Fibroblast of lung (primary cell): ENCODE data around the gene IGSF23. TPM values are rescaled to one million over a fixed set of nuclear protein-coding genes. Genes with fewer than 3 reads are reported as not detected.

Source experiments
- DNase-seq, 2 donors: peaks; one replicate each; pipeline versions ENCODE4 v3.0.0 to v3.0.0-alpha.2; 2010; ENCODE audit warnings: low read depth in 2 of 2
- H2AFZ ChIP-seq: 2 replicates; pipeline ENCODE4 v1.5.1; 2012; ENCODE audit warnings: low read length, control low read depth, inconsistent platforms
- H3K27ac ChIP-seq: 2 replicates; pipeline ENCODE4 v1.5.1; 2011; ENCODE audit warnings: low read length, control low read depth; ENCODE audit not compliant: insufficient read depth
- H3K27me3 ChIP-seq: 2 replicates; pipeline ENCODE4 v1.5.1; 2011; ENCODE audit warnings: mild to moderate bottlenecking, low read length; ENCODE audit not compliant: control insufficient read depth, insufficient read depth
- H3K36me3 ChIP-seq: 2 replicates; pipeline ENCODE4 v1.5.1; 2011; ENCODE audit warnings: low read length; ENCODE audit not compliant: control insufficient read depth, insufficient read depth
- H3K4me1 ChIP-seq: 2 replicates; pipeline ENCODE4 v1.5.1; 2011; ENCODE audit warnings: low read length; ENCODE audit not compliant: control insufficient read depth, insufficient read depth; ENCODE audit errors: extremely low read depth
- H3K4me2 ChIP-seq: 2 replicates; pipeline ENCODE4 v1.5.1; 2011; ENCODE audit warnings: low read length, control low read depth; ENCODE audit not compliant: insufficient read depth; ENCODE audit errors: extremely low read depth
- H3K4me3 ChIP-seq, 4 experiments: fragments of 200-600 bp in 1 of 4; sonication (generic) in 1 of 4; replicated peaks in 1 of 4; 2 replicates each; pipeline ENCODE4 v1.5.1; 2011 to 2016; ENCODE audit warnings: low read length in 4 of 4, low read depth in 3 of 4, mild to moderate bottlenecking in 3 of 4, control low read depth in 2 of 4, inconsistent platforms in 1 of 4, mixed read lengths in 1 of 4; ENCODE audit not compliant: insufficient read depth in 1 of 4; ENCODE audit errors: control extremely low read depth in 1 of 4
- H3K79me2 ChIP-seq: 2 replicates; pipeline ENCODE4 v1.5.1; 2012; ENCODE audit warnings: mild to moderate bottlenecking, low read length, inconsistent platforms; ENCODE audit not compliant: control insufficient read depth, insufficient read depth
- H3K9ac ChIP-seq: 2 replicates; pipeline ENCODE4 v1.5.1; 2011; ENCODE audit warnings: mild to moderate bottlenecking, low read length, control low read depth; ENCODE audit not compliant: insufficient read depth
- H3K9me3 ChIP-seq: 2 replicates; pipeline ENCODE4 v1.5.1; 2012; ENCODE audit warnings: low read depth, low read length; ENCODE audit not compliant: control insufficient read depth, insufficient read depth
- H4K20me1 ChIP-seq: 2 replicates; pipeline ENCODE4 v1.5.1; 2011; ENCODE audit warnings: low read length; ENCODE audit not compliant: control insufficient read depth, insufficient read depth; ENCODE audit errors: extremely low read depth
- CTCF ChIP-seq, 2 donors: IDR thresholded peaks in 1 of 2; conservative IDR thresholded peaks in 1 of 2; 1 replicate in 1 of 2; 2 replicates in 1 of 2; pipeline ENCODE4 v1.5.1; 2011 to 2012; ENCODE audit warnings: low read length in 2 of 2, control low read depth in 1 of 2, inconsistent platforms in 1 of 2, low read depth in 1 of 2, mild to moderate bottlenecking in 1 of 2
- EZH2 ChIP-seq: IDR thresholded peaks from 2 replicates; pipeline ENCODE4 v1.5.1; 2012; ENCODE audit warnings: low read length, control low read depth, mild to moderate bottlenecking; ENCODE audit errors: missing control alignments
- polyA plus RNA-seq, 2 donors: library from polyadenylated mRNA; depleted of rRNA in 1 of 2; stranded (reverse) in 1 of 2; unstranded in 1 of 2; fragments of >200 nt; gene quantifications; 2 replicates each; pipeline ENCODE4 v1.2.1, GENCODE V29; 2011 to 2012; ENCODE audit warnings: missing spikeins in 1 of 2
- total RNA-seq: library from RNA; depleted of rRNA; stranded (reverse); fragments of >200 nt; gene quantifications from 2 replicates; pipeline ENCODE4 v1.2.1, GENCODE V29; 2014

IGSF23 gene
- total and polyA plus RNA-seq, 2 donors (not counting 1 experiment from before 2014, with no cell fraction given): 0.33 to 1.3 TPM

- H3K27me3 ChIP-seq: no peaks in the 10 kb centered on the region
- DNase-seq: no peak
- H3K79me2 ChIP-seq: no peaks in the 10 kb centered on the region
- H3K4me3 ChIP-seq: no peak within 1 kb of the TSS
- no peaks in the 10 kb centered on the region for H4K20me1 ChIP-seq
- no peak within 1 kb of the TSS for H3K4me2 ChIP-seq
- H3K9me3 ChIP-seq: no peaks in the 10 kb centered on the region
- TF ChIP-seq CTCF (conservative IDR thresholded peaks at IDR 0.05 in 1 of 2, IDR thresholded peaks at IDR 0.05 in 1 of 2; ENCODE audit: low read depth in 1 of 2, low read length in 2 of 2) (no peak), EZH2 (no peak)
- H3K36me3 ChIP-seq: peaks cover 2% of the 10 kb centered on the region
- no peak within 1 kb of the TSS for H2AFZ ChIP-seq
- H3K4me1 ChIP-seq: no peaks in the 10 kb centered on the region
- H3K27ac ChIP-seq: no peak within 1 kb of the TSS
- no peak within 1 kb of the TSS for H3K9ac ChIP-seq
Measured at GRCh38 chr19:44671400-44671799, 58.0 kb downstream of the IGSF23 start, which contains the start of gene CEACAM19. Gene CEACAM19, plus strand, starts transcription at chr19:44671482. Its CDS starts 450 bp downstream, at chr19:44671932.

GRCh38 chr19:44672226-44672625, 58.9 kb downstream of the IGSF23 start:
- Histone ChIP-seq H4K20me1 (no peaks in the 10 kb centered on the region), H3K9ac (no peak overlapping the region), H3K27ac (no peak overlapping the region), H3K27me3 (no peaks in the 10 kb centered on the region), H3K9me3 (no peaks in the 10 kb centered on the region), H2AFZ (no peak overlapping the region), H3K4me3 (no peak overlapping the region), H3K79me2 (no peaks in the 10 kb centered on the region), H3K4me1 (no peaks in the 10 kb centered on the region), H3K4me2 (no peak overlapping the region), H3K36me3 (peaks cover 2% of the 10 kb centered on the region)
- no peak for DNase-seq
- no peak for TF ChIP-seq EZH2
- TF ChIP-seq CTCF (conservative IDR thresholded peaks at IDR 0.05 in 1 of 2, IDR thresholded peaks at IDR 0.05 in 1 of 2; ENCODE audit: low read depth in 1 of 2, low read length in 2 of 2): no peak

GRCh38 chr19:44673510-44673909, 60.1 kb downstream of the IGSF23 start:
- no peak for TF ChIP-seq EZH2
- TF ChIP-seq CTCF (conservative IDR thresholded peaks at IDR 0.05 in 1 of 2, IDR thresholded peaks at IDR 0.05 in 1 of 2; ENCODE audit: low read depth in 1 of 2, low read length in 2 of 2): no peak
- Histone ChIP-seq H3K9me3 (no peaks in the 10 kb centered on the region), H4K20me1 (no peaks in the 10 kb centered on the region), H3K27me3 (no peaks in the 10 kb centered on the region), H3K27ac (no peak overlapping the region), H3K79me2 (no peaks in the 10 kb centered on the region), H3K4me3 (no peak overlapping the region), H3K4me2 (no peak overlapping the region), H3K36me3 (peaks cover 2% of the 10 kb centered on the region), H3K4me1 (no peaks in the 10 kb centered on the region), H2AFZ (no peak overlapping the region), H3K9ac (no peak overlapping the region)
- no peak for DNase-seq
